ENCODE measurements around the gene C1QA. TPM values are rescaled to one million over a fixed set of nuclear protein-coding genes. Genes with fewer than 3 reads are reported as not detected.

Gene C1QA
- total and polyA plus RNA-seq, 2 of the 13 experiments (the other 11 are each of a cell fraction or from before 2014, with no cell fraction given) = not detected

DNA sequence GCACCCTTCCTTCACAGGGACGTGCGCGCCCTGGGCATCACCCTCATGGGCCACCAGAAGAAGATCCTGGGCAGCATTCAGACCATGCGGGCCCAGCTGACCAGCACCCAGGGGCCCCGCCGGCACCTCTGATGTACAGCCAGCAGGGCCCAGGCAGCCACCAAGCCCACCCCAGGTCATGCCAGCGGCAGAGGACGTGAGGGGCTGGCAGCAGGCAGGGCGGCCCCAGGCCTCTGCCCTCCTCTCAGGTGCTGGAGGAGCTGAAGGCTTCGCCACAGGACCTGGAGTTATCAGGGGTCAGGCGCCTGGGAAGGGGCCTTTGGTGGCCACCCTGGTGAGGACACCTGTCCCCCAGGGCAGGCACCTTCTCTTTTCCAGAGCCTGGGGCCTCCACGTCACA, 34.8 kb upstream of the C1QA start:
- intact Hi-C loops (cut with micrococcal nuclease; ENCODE audit: unreplicated experiment) = no loop called here
- FAIRE-seq (no peak), DNase-seq (ENCODE audit: low spot score) (no peak), ATAC-seq (no peak)
- in situ Hi-C loops (cut with HindIII; ENCODE audit: extremely low pct_ligation_motif_present, low pct_unique_long_range_greater_than_20kb) = no loop called here
- no peak overlapping the region for H3K4me2 ChIP-seq (ENCODE audit: low read depth, low read length)
- WGBS (ENCODE audit: low lambda C conversion rate) = 20% methylated on average over 1 of the region's 12 CpGs
- POLR2A ChIA-PET = no interaction called here
- TF ChIP-seq PHF8 (CRISPR knock-in tag; IDR thresholded peaks at IDR 0.05) (no peak), FOXJ3 (CRISPR knock-in tag; IDR thresholded peaks at IDR 0.05; ENCODE audit: borderline replicate concordance) (no peak), SMARCE1 (IDR thresholded peaks at IDR 0.05; ENCODE audit: borderline replicate concordance) (no peak)
- H2AFZ ChIP-seq (ENCODE audit: low read length) = no peak overlapping the region
- H3K27ac ChIP-seq (ENCODE audit: extremely low read length, insufficient read depth, low read length) = no peak overlapping the region
- CTCF ChIA-PET (ENCODE audit: low intra/inter-chr PET ratio, low total read pairs) = no interaction called here
- no peaks in the 10 kb centered on the region for H3K9me3 ChIP-seq (ENCODE audit: low read length)
- H3K4me3 ChIP-seq (replicated peaks in 1 of 3; ENCODE audit: insufficient read depth in 1 of 3, low read depth in 2 of 3, low read length in 3 of 3) = no peak overlapping the region
- H3K27me3 ChIP-seq (ENCODE audit: control insufficient read depth in 1 of 2, insufficient read depth in 2 of 2, low read length in 2 of 2) = peaks cover 20 to 66% of the 10 kb centered on the region in 2 experiments; a peak in 4 of 5 replicates
- H3K36me3 ChIP-seq (replicated peaks in 1 of 2; ENCODE audit: control insufficient read depth in 1 of 2, insufficient read depth in 2 of 2, low read length in 2 of 2) = no peaks in the 10 kb centered on the region
- no peaks in the 10 kb centered on the region for H3K79me2 ChIP-seq (ENCODE audit: insufficient read depth, low read length)
- BruUV-seq (replicated peaks) = no TSS peak
- H3K9ac ChIP-seq (ENCODE audit: insufficient read depth, low read depth, low read length) = no peak overlapping the region
- H4K20me1 ChIP-seq (ENCODE audit: insufficient read depth, low read length) = no peaks in the 10 kb centered on the region
- no peaks in the 10 kb centered on the region for H3K4me1 ChIP-seq (ENCODE audit: insufficient read depth, low read length)

DNA sequence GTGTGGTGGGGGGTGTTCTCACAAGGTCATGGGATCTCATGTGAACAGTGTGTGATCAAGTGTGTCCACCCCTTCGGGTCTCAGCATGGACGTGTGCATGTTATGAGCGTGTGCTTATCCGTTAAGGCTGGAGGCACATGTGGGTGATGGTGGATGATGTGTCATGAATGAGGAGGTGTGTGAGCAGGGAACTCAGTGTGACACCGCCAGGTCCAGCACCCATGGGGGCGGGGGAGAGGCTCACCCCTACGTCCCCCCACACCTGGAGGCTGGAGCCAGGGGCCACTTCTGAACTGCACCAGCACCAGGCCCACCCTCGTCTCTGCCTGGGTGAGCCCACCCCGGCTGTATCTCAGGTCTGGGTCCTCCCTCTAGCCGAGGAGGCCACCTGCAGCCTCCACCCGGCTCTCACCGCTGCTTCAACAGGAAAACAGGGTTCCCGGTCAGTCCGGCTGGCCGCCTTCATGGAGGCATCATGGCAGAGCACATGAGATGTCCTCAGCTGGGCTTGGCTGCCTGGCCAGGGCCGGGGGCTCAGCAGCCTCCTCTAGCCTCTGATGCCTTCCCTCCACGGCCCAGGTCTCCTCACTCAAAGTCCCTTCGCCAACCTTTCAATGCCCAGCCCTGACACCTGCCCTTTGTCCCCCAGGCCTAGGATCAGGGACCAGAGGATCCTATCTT, 34.2 kb upstream of the C1QA start:
- Histone ChIP-seq H3K27me3 (ENCODE audit: control insufficient read depth in 1 of 2, insufficient read depth in 2 of 2, low read length in 2 of 2) (peaks cover 20 to 66% of the 10 kb centered on the region in 2 experiments; a peak in 4 of 5 replicates), H3K4me2 (ENCODE audit: low read depth, low read length) (no peak overlapping the region), H2AFZ (ENCODE audit: low read length) (no peak overlapping the region), H3K4me3 (replicated peaks in 1 of 3; ENCODE audit: insufficient read depth in 1 of 3, low read depth in 2 of 3, low read length in 3 of 3) (no peak overlapping the region), H4K20me1 (ENCODE audit: insufficient read depth, low read length) (no peaks in the 10 kb centered on the region), H3K27ac (ENCODE audit: extremely low read length, insufficient read depth, low read length) (no peak overlapping the region), H3K4me1 (ENCODE audit: insufficient read depth, low read length) (no peaks in the 10 kb centered on the region), H3K79me2 (ENCODE audit: insufficient read depth, low read length) (no peaks in the 10 kb centered on the region), H3K9ac (ENCODE audit: insufficient read depth, low read depth, low read length) (no peak overlapping the region), H3K36me3 (replicated peaks in 1 of 2; ENCODE audit: control insufficient read depth in 1 of 2, insufficient read depth in 2 of 2, low read length in 2 of 2) (no peaks in the 10 kb centered on the region), H3K9me3 (ENCODE audit: low read length) (no peaks in the 10 kb centered on the region)
- in situ Hi-C loops (cut with HindIII; ENCODE audit: extremely low pct_ligation_motif_present, low pct_unique_long_range_greater_than_20kb) = no loop called here
- TF ChIP-seq CREB1 (IDR thresholded peaks at IDR 0.05) (0 out of 2 replicates have a peak, but pooled peaks have one; percentile 28), CREB1 (CRISPR knock-in tag; IDR thresholded peaks at IDR 0.05) (no peak), ZC3H4 (CRISPR knock-in tag; IDR thresholded peaks at IDR 0.05; ENCODE audit: borderline replicate concordance) (no peak)
- intact Hi-C loops (cut with micrococcal nuclease; ENCODE audit: unreplicated experiment) = no loop called here
- no peak for FAIRE-seq
- CTCF ChIA-PET (ENCODE audit: low intra/inter-chr PET ratio, low total read pairs) = no interaction called here
- POLR2A ChIA-PET = no interaction called here
- WGBS (ENCODE audit: low lambda C conversion rate) = 8% methylated on average over 7 of the region's 18 CpGs
- no TSS peak for BruUV-seq (replicated peaks)
- ATAC-seq = no peak
- DNase-seq (ENCODE audit: low spot score) = no peak

Measured in HepG2 (cell line).